Body of pancreas (tissue), 4 donors: Measurements from ENCODE around the gene SPATA1. TPM values are rescaled to one million over a fixed set of nuclear protein-coding genes. Genes with fewer than 3 reads are reported as not detected.

ENCODE experiments used
- ATAC-seq: fragments of 150-250 bp; one replicate; pipeline ENCODE4 v1.9.1; 2016
- DNase-seq, 4 donors: peaks; one replicate each; pipeline ENCODE4 v3.0.0-alpha.2; 2019
- H3K27ac ChIP-seq, 4 donors: fragments of 200-600 bp; sonication (generic); 1 replicate in 3 of 4; 2 replicates in 1 of 4; pipeline versions ENCODE4 v1.5.1 to v1.6.1; 2016 to 2019; ENCODE audit warnings: mild to moderate bottlenecking in 1 of 4, mixed read lengths in 1 of 4, moderate library complexity in 1 of 4
- H3K27me3 ChIP-seq, 2 donors: fragments of 200-600 bp; sonication (generic); one replicate each; pipeline ENCODE4 v1.6.0; 2016; ENCODE audit warnings: mild to moderate bottlenecking in 1 of 2
- H3K36me3 ChIP-seq, 2 donors: fragments of 200-600 bp; sonication (generic); replicated peaks in 1 of 2; 2 replicates each; pipeline ENCODE4 v1.5.1; 2016; ENCODE audit warnings: low read depth in 2 of 2; ENCODE audit not compliant: insufficient read depth in 1 of 2
- H3K4me1 ChIP-seq: fragments of 200-600 bp; sonication (generic); one replicate; pipeline ENCODE4 v1.6.0; 2016
- H3K4me3 ChIP-seq, 2 donors: fragments of 200-600 bp; sonication (generic); 1 replicate in 1 of 2; 2 replicates in 1 of 2; pipeline ENCODE4 v1.5.1; 2016 to 2019
- H3K9me3 ChIP-seq, 3 donors: fragments of 200-600 bp; sonication (generic); 1 replicate in 2 of 3; 2 replicates in 1 of 3; pipeline ENCODE4 v1.5.1; 2016
- POLR2A ChIP-seq, 3 donors: fragments of 450-650 bp; IDR thresholded peaks; one replicate each; pipeline ENCODE4 v1.6.1; 2016; ENCODE audit warnings: antibody characterized with exemption in 3 of 3, mild to moderate bottlenecking in 2 of 3
- WGBS, 2 donors: methylation state at CpG; one replicate each; pipeline ENCODE4 v1.1.5; 2017; 5-methylcytosine and 5-hydroxymethylcytosine counted together
- intact Hi-C: fragments of 100-400 bp; cut with DNase I; formaldehyde crosslinking; loops from one replicate; pipeline ENCODE4 v1.15.1; 2023
- total RNA-seq, 2 donors: library from RNA; depleted of rRNA; stranded (reverse); fragments of >200 nt; gene quantifications; one replicate each; pipeline ENCODE4 v1.1.0, GENCODE V29; 2016
- TF ChIP-seq, protein P1 (sequence below), 7 experiments: fragments of 450-650 bp in 4 of 7; fragments of 200-600 bp in 3 of 7; sonication (generic) in 3 of 7; IDR thresholded peaks; one replicate each; pipeline ENCODE4 v1.5.1; 2016 to 2019; ENCODE audit warnings: antibody characterized with exemption in 7 of 7

Gene SPATA1
- total RNA-seq, 2 donors from 2014 or later: under 0.01 TPM; not detected in 1

DNA sequence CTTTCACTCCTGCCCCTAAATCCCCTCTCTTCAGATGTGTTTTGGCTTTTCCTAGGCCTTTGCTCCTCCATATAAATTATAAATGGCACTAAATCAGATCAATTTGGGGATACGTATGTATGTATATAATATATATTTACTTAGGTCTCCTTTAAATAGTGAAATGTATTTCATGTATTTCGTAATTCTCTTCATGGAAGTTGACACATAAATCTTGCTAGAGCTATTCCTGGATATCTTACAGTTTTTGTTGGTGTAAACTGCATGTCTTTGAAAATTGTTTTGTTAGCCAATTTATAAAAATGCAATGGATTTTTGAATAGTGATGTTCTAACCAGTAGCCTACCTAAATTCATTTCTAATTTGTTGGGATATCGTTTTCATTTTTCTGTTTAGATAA, 18.1 kb upstream of the SPATA1 start:
- 66 to 79% methylated on average over 3 of the region's 3 CpGs for WGBS, 2 donors
- H3K4me3 ChIP-seq: no peak overlapping the region
- DNase-seq (no peak), ATAC-seq (no peak)
- H3K36me3 ChIP-seq: peaks cover 0 to 17% of the 10 kb centered on the region in 2 donors
- no peaks in the 10 kb centered on the region for H3K9me3 ChIP-seq
- intact Hi-C loops: no loop called here
- no peak overlapping the region for H3K27ac ChIP-seq
- peaks cover 13% of the 10 kb centered on the region for H3K4me1 ChIP-seq
- TF ChIP-seq, protein P1, sequence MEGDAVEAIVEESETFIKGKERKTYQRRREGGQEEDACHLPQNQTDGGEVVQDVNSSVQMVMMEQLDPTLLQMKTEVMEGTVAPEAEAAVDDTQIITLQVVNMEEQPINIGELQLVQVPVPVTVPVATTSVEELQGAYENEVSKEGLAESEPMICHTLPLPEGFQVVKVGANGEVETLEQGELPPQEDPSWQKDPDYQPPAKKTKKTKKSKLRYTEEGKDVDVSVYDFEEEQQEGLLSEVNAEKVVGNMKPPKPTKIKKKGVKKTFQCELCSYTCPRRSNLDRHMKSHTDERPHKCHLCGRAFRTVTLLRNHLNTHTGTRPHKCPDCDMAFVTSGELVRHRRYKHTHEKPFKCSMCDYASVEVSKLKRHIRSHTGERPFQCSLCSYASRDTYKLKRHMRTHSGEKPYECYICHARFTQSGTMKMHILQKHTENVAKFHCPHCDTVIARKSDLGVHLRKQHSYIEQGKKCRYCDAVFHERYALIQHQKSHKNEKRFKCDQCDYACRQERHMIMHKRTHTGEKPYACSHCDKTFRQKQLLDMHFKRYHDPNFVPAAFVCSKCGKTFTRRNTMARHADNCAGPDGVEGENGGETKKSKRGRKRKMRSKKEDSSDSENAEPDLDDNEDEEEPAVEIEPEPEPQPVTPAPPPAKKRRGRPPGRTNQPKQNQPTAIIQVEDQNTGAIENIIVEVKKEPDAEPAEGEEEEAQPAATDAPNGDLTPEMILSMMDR (IDR thresholded peaks at IDR 0.05): no peak
- no peak for TF ChIP-seq POLR2A (IDR thresholded peaks at IDR 0.05)
- no peaks in the 10 kb centered on the region for H3K27me3 ChIP-seq

DNA sequence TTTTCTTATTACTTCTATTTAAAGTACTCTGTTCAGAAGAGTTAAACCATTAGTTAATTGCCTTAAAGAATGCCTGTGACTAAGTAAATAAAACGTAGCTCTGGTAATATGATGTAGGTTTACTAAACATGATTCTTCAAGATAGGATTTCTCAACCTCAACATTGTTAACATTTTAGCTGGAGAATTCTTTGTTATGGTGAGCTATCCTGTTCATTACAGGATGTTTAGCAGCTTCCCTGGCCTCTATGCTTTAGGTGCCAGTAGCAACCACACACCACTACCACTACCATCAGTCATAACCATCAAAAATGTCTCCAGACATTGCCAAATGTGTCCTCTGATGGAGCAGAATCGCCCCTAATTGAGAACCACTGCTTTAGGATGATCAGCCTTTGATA, 16.4 kb upstream of the SPATA1 start:
- no peaks in the 10 kb centered on the region for H3K9me3 ChIP-seq
- no peak overlapping the region for H3K27ac ChIP-seq
- TF ChIP-seq, protein P1 (IDR thresholded peaks at IDR 0.05): no peak
- TF ChIP-seq POLR2A (IDR thresholded peaks at IDR 0.05): no peak
- 76 to 85% methylated on average over 2 of the region's 2 CpGs for WGBS, 2 donors
- peaks cover 0 to 12% of the 10 kb centered on the region in 2 donors for H3K36me3 ChIP-seq
- H3K27me3 ChIP-seq: no peaks in the 10 kb centered on the region
- H3K4me3 ChIP-seq: no peak overlapping the region
- no peak for DNase-seq
- ATAC-seq: no peak
- peaks cover 13% of the 10 kb centered on the region for H3K4me1 ChIP-seq
- intact Hi-C loops: no loop called here

DNA sequence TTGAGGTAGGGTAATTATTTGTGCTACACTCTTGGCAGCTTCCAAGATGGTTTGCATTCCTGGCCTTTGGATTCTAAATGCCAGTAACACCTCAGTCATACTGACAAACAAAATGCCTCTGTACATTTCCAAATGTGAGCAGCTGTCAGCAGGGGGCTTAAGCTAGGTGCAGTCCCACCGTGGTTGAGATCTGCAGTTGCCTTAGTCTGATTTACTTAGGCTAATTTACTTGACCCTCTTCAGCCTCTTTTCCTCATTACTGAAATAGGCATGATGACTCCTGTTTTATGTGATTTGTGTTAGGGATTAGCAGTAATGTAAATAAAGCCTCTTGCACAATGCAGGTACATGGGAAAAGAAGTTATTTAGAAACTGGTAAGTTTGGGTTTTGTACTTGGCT, 13.5 kb upstream of the SPATA1 start:
- no peaks in the 10 kb centered on the region for H3K27me3 ChIP-seq
- no peaks in the 10 kb centered on the region for H3K9me3 ChIP-seq
- ATAC-seq: no peak
- TF ChIP-seq, protein P1 (IDR thresholded peaks at IDR 0.05): no peak
- no peak for TF ChIP-seq POLR2A (IDR thresholded peaks at IDR 0.05)
- peaks cover 1% of the 10 kb centered on the region for H3K4me1 ChIP-seq
- no peak overlapping the region for H3K4me3 ChIP-seq
- H3K27ac ChIP-seq: no peak overlapping the region
- intact Hi-C loops: no loop called here
- DNase-seq: no peak
- peaks cover 0 to 22% of the 10 kb centered on the region in 2 donors for H3K36me3 ChIP-seq
- 58 to 67% methylated on average over 1 of the region's 1 CpG for WGBS, 2 donors

DNA sequence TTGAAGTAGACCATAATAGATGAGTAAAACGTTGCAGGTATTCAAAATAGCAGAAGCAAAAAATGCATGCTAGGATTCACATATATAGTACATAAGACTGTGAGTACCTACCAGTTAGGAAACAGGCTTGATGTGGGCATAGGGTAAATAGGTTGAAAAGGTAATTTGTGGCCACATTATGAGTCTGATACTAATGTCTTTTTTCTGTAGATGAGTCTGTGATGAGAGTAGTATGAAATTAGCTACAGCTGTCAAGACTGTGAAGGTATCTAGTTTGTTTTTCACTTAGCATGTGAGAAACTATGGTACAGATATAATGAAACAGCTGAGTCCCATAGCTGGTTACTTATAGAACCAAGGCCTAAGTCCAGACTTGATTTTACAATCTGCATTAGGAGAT, 12.4 kb upstream of the SPATA1 start:
- H3K27me3 ChIP-seq: no peaks in the 10 kb centered on the region
- intact Hi-C loops: no loop called here
- H3K9me3 ChIP-seq: no peaks in the 10 kb centered on the region
- peaks cover 0 to 29% of the 10 kb centered on the region in 2 donors for H3K36me3 ChIP-seq
- no peak for TF ChIP-seq POLR2A (IDR thresholded peaks at IDR 0.05)
- TF ChIP-seq, protein P1 (IDR thresholded peaks at IDR 0.05): no peak
- 47 to 56% methylated on average over 1 of the region's 1 CpG for WGBS, 2 donors
- H3K4me3 ChIP-seq: no peak overlapping the region
- no peak for ATAC-seq
- peaks cover 7% of the 10 kb centered on the region for H3K4me1 ChIP-seq
- DNase-seq: no peak
- H3K27ac ChIP-seq: no peak overlapping the region

DNA sequence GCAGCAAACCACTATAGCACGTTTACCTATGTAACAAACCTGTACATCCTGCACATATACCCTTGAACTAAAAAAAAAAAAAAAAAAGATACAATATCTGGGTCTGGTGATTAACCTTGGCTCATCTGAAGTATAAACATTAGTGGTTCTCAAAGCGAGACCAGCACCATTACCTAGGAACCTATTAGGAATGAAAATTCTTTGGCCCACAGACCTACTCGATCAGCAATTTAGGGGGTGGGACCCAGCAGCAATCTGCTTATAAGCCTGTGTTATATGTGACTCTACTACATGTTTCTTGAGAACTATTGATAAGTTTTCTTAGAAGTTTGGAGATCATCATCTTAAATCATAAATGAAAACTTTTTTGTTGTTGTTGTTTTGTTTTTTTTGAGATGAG, 9.7 kb upstream of the SPATA1 start:
- TF ChIP-seq, protein P1 (IDR thresholded peaks at IDR 0.05): no peak
- TF ChIP-seq POLR2A (IDR thresholded peaks at IDR 0.05): no peak
- Histone ChIP-seq H3K4me3 (no peak overlapping the region), H3K9me3 (no peaks in the 10 kb centered on the region), H3K27me3 (no peaks in the 10 kb centered on the region), H3K4me1 (peaks cover 17% of the 10 kb centered on the region), H3K36me3 (peaks cover 0 to 19% of the 10 kb centered on the region in 2 donors), H3K27ac (no peak overlapping the region)
- 79 to 83% methylated on average over 3 of the region's 3 CpGs for WGBS, 2 donors
- ATAC-seq (no peak), DNase-seq (no peak)
- intact Hi-C loops: no loop called here
